GM12873 (cell line): Measurements from ENCODE around the gene PODXL2.

Experiments
- TF ChIP-seq, protein P1 (sequence below): IDR thresholded peaks from 2 replicates; pipeline ENCODE4 v1.5.1; 2012; ENCODE audit warnings: low read depth, mild to moderate bottlenecking, moderate library complexity, low read length, control low read depth; ENCODE audit not compliant: insufficient read depth; ENCODE audit errors: missing control alignments

The PODXL2 gene

DNA sequence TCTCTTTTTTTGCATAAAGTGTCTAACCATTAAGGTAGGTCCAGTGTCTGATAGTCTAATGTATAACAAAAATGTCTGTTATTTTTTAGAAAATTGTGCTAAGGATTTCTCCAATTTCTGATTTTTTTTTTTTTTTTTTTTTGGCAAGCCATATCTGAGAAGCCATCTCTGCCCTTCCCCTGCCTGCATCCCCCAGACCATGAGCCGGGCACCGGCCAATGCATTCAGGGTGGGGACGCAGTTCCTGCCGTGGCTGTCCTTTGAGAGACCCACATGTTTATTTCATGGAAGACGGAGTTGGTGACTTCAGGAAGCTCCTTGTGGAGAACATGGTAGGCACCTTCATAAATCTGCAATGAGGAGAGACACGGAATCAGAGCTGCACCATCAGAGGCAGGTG lies 63.0 kb downstream of the PODXL2 start:
- TF ChIP-seq, protein P1, sequence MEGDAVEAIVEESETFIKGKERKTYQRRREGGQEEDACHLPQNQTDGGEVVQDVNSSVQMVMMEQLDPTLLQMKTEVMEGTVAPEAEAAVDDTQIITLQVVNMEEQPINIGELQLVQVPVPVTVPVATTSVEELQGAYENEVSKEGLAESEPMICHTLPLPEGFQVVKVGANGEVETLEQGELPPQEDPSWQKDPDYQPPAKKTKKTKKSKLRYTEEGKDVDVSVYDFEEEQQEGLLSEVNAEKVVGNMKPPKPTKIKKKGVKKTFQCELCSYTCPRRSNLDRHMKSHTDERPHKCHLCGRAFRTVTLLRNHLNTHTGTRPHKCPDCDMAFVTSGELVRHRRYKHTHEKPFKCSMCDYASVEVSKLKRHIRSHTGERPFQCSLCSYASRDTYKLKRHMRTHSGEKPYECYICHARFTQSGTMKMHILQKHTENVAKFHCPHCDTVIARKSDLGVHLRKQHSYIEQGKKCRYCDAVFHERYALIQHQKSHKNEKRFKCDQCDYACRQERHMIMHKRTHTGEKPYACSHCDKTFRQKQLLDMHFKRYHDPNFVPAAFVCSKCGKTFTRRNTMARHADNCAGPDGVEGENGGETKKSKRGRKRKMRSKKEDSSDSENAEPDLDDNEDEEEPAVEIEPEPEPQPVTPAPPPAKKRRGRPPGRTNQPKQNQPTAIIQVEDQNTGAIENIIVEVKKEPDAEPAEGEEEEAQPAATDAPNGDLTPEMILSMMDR, result no peak

DNA sequence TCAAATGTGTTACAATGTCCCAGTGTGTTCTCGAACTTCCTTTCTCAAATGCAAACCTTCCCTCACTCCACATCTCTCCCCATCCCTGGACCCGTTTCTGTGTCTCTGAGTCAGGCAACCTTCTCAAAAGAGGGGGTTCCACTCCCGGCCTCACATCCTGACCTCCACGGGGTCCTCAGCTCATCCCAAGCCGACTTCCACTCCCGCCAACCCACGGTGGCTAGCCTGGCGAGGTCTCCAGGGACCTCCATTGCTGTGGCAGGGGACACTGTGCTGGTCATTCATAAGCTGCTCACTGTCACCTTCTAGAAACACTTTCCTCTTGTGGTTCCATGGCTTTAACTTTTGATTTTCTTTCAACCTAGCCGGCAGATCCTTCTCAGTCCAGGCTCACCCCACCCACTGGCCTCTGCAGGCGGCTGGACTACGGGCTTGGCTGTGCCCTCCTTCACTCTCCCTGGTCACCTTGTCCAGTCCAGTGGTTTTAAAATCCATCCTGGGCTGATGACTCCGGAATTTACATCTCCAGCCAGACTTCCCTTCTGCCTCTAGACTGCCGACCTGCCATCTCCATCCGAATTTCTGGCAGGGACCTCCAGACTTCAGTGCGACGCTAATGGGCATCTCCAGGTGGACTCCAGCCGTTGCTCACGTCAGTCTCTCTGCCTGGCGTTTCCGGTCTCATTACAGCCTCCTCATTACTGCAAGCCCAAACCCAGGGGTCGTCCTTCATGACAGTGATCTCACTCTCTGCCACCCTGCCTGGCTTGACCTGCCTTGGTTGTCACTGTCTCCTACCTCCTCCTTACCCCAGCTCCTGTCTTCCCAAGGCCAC lies 63.7 kb downstream of the PODXL2 start:
- TF ChIP-seq, protein P1, result no peak

DNA sequence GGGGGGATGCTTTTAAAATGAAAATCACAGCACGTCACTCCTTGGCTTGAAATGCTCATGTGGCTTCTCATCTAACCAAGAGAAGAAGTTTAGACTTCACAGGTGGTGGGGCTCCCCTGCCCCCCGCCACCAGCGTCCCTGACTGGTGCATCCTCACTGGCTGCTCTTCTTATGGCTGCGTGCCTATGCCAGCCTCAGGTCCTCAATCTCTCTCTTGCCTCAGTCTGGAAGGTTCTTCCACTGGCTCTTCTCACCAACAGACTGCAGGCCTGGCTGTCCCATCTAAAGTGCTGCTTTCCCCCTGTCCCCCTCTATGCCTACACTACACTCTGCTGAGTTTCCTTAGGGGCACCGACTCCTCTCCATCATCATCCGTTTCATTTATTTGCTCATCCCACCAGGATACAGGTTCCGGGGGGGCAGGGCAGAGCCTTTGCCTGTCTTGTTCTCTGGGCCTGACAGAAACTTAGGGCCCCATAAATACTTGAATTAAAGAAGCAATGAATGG lies 64.4 kb downstream of the PODXL2 start:
- TF ChIP-seq, protein P1, result no peak

DNA sequence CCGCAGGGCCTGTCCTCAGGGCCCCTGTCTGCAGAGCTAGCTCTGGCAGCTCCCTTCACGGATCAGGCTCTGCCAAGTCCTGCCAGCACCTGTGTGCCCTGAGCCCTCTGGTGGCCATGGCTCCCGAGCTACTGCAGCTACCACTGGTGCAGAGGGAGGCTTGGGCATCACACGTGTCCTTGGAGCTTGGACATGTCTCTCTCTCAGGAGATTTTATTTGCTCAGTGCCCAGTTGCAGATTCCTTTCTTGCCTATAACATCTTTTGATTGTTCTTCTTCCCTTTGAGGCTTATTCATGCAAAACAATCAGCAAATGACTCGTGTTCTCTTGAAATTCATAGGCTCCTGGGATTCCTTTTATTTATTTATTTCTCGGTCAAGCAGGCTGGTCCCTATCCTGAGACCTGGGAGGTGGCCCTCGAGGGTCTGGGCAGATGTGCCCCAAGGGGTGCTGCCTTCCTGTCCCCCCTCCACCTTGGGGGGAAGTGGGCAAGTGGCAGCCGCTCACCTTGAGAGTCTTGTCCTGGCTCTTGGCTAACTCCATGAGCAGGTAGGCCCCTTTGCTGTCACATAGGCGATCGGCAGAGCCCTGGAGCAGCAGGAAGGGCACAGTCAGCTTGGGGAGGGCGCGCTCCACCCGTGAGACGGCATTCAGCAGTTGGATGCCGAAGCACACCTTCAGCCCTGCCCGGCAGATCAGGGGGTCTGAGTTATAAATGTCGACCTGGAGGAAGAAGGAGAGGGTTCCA lies 65.7 kb downstream of the PODXL2 start:
- TF ChIP-seq, protein P1, result peak; percentile 39

DNA sequence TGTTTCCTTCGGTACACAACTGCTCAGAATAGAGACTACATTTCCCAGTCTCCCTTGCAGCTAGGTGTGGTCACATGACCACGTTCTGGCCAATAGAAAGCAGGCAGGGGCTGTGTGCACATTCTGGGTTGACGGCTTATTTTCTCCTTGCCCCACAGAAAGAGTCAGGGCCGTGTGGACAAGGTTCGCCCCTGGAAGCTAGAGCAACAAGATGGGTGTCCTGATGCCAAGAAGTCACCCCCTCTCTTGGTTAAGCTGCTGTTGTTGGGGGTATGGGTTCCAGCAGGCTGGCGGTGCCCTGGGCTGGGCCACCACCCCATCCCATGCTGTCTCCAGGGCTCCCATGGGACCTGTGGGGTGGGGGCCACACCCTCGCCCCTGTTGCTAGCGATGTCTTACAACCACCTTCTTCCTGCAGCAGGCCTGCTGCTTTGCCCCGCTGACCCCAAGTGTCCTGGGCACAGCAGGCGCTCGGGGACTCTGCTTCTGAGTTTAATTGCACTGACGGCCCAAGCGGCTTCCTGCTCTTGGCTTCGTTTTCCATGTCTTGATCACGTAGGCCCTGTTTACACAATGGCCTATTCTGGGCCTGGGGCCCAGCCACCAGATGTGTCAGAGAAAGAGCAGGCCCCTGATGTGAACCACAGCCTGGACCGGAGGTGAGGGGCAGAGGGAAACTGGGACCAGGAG lies 68.7 kb downstream of the PODXL2 start:
- TF ChIP-seq, protein P1, result no peak

DNA sequence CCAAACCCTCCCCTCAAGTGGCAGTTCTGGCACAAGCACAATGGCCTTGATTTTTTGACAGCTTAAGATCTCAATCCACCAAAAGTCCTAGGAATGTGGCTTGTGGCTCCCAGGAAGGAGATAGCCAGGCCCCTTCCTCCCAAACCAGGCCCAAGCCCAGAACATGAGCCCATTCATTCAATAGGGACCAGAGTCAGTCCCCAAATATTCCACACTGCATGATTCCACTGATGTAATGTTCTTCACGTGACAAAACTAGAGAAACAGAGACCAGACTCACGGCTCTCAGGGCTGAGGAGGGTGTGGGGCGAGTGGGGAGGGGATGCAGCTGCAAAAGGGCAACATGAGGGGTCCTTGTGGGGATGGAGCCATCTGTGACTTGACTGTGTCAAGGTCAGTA lies 69.3 kb downstream of the PODXL2 start:
- TF ChIP-seq, protein P1, result no peak
